K562 (cell line): Measurements from ENCODE around the gene SHISAL2A. TPM values are rescaled to one million over a fixed set of nuclear protein-coding genes. Genes with fewer than 3 reads are reported as not detected.

Source experiments
- ATAC-seq: fragments of 200-7000 bp; cut with Tn5 transposase; 3 replicates; pipeline ENCODE4 v1.9.1; 2020; ENCODE audit warnings: moderate library complexity
- BruUV-seq: library from RNA; stranded (reverse); fragments of 400-500 nt; replicated peaks from 2 replicates; lab custom pipeline; 2021; lab: Mats Ljungman, UMichigan
- CTCF ChIA-PET: fragments of 300-600 bp; formaldehyde crosslinking; extraction: SDS; loops from one replicate; lab custom pipeline; 2021; ENCODE audit warnings: low intra/inter-chr PET ratio; lab: Yijun Ruan, JAX
- POLR2A ChIA-PET: fragments of 300-600, 350-650 bp; sonication (Branson Sonifier 250); formaldehyde crosslinking; extraction: SDS; loops from one replicate; lab custom pipeline; 2021; ENCODE audit warnings: antibody characterized with exemption, inconsistent platforms; lab: Yijun Ruan, JAX
- DNase-seq, 4 experiments: peaks; one replicate each; pipeline versions ENCODE4 v3.0.0 to v3.0.0-alpha.2; 2011 to 2018; ENCODE audit warnings: low spot score in 3 of 4, mixed read lengths in 3 of 4; ENCODE audit errors: extremely low read depth in 1 of 4
- FAIRE-seq: peaks from 2 replicates; lab custom pipeline; 2011; peaks lifted over from hg19 to GRCh38; lab: Jason Lieb, UNC
- H2AFZ ChIP-seq: 2 replicates; pipeline ENCODE4 v1.6.0; 2011; ENCODE audit warnings: low read depth, low read length, control low read depth, inconsistent platforms
- H3K27ac ChIP-seq: fragments of 200-600 bp; 3 replicates; pipeline ENCODE4 v1.8.0; 2011; ENCODE audit warnings: low read depth, mild to moderate bottlenecking, control low read depth, inconsistent platforms, low read length, moderate library complexity, mixed read lengths; ENCODE audit errors: extremely low read depth
- H3K27me3 ChIP-seq, 2 experiments: fragments of 300-600 bp in 1 of 2; 2 replicates in 1 of 2; 3 replicates in 1 of 2; pipeline versions ENCODE4 v1.6.0 to v1.8.0; 2011; ENCODE audit warnings: inconsistent platforms in 2 of 2, low read length in 2 of 2, mild to moderate bottlenecking in 1 of 2, mixed read lengths in 1 of 2, moderate library complexity in 1 of 2; ENCODE audit not compliant: control insufficient read depth in 2 of 2, insufficient read depth in 2 of 2
- H3K36me3 ChIP-seq: fragments of 300-600 bp; 3 replicates; pipeline ENCODE4 v1.8.0; 2011; ENCODE audit warnings: mild to moderate bottlenecking, low read length, inconsistent platforms; ENCODE audit not compliant: control insufficient read depth, insufficient read depth
- H3K4me1 ChIP-seq, 2 experiments: fragments of 200-600 bp in 1 of 2; replicated peaks in 1 of 2; 2 replicates in 1 of 2; 3 replicates in 1 of 2; pipeline versions ENCODE4 v1.5.1 to v1.8.0; 2011; ENCODE audit warnings: inconsistent platforms in 2 of 2, low read length in 2 of 2, mild to moderate bottlenecking in 1 of 2, mixed read lengths in 1 of 2, moderate library complexity in 1 of 2; ENCODE audit not compliant: control insufficient read depth in 2 of 2, insufficient read depth in 2 of 2
- H3K4me2 ChIP-seq: 2 replicates; pipeline ENCODE4 v1.6.1; 2011; ENCODE audit warnings: low read length, control low read depth, inconsistent platforms, mixed read lengths; ENCODE audit not compliant: insufficient read depth
- H3K4me3 ChIP-seq: fragments of 200-600 bp; sonication (generic), shearing (Covaris generic); 2 replicates; pipeline ENCODE4 v1.5.1; 2016; ENCODE audit warnings: control low read depth, inconsistent platforms
- H3K79me2 ChIP-seq: fragments of 200-600 bp; 3 replicates; pipeline ENCODE4 v1.8.0; 2011; ENCODE audit warnings: low read length, inconsistent platforms; ENCODE audit not compliant: control insufficient read depth, insufficient read depth
- H3K9ac ChIP-seq, 2 experiments: 2 replicates each; pipeline versions ENCODE4 v1.6.0 to v1.6.1; 2011; ENCODE audit warnings: low read depth in 2 of 2, low read length in 2 of 2, control low read depth in 1 of 2, inconsistent platforms in 1 of 2, mild to moderate bottlenecking in 1 of 2, mixed read lengths in 1 of 2; ENCODE audit not compliant: insufficient read depth in 1 of 2
- H3K9me1 ChIP-seq: one replicate; pipeline ENCODE4 v1.6.0; 2011; ENCODE audit warnings: inconsistent platforms, mild to moderate bottlenecking, low read length, moderate library complexity; ENCODE audit not compliant: control insufficient read depth, insufficient read depth
- H3K9me3 ChIP-seq: replicated peaks from 2 replicates; pipeline ENCODE4 v1.5.1; 2011; ENCODE audit warnings: low read depth, low read length, inconsistent platforms; ENCODE audit not compliant: control insufficient read depth, insufficient read depth
- H4K20me1 ChIP-seq: replicated peaks from 2 replicates; pipeline ENCODE4 v1.6.1; 2011; ENCODE audit warnings: low read length, inconsistent platforms, mixed read lengths; ENCODE audit not compliant: control insufficient read depth, insufficient read depth
- C11orf30 ChIP-seq: fragments of 450-650 bp; IDR thresholded peaks from 2 replicates; pipeline ENCODE4 v1.6.1; 2016; ENCODE audit warnings: low read depth, mild to moderate bottlenecking
- CHD2 ChIP-seq: IDR thresholded peaks from 2 replicates; pipeline ENCODE4 v1.6.1; 2011; ENCODE audit warnings: low read depth, low read length
- ELF2 ChIP-seq: fragments of 250-450 bp; sonication (Bioruptor Pico); IDR thresholded peaks from 2 replicates; pipeline ENCODE4 v1.5.0; 2021; ENCODE audit warnings: mild to moderate bottlenecking
- FOS ChIP-seq: IDR thresholded peaks from 3 replicates; pipeline ENCODE4 v1.6.1; 2011; ENCODE audit not compliant: insufficient read length; ENCODE audit errors: extremely low read depth
- KDM4B ChIP-seq, 2 experiments: fragments of 450-650 bp in 1 of 2; sonication (generic) in 1 of 2; IDR thresholded peaks; 2 replicates each; pipeline ENCODE4 v1.6.1; 2016 to 2017; ENCODE audit warnings: borderline replicate concordance in 2 of 2, antibody characterized with exemption in 1 of 2, low read depth in 1 of 2, mild to moderate bottlenecking in 1 of 2
- MAFF ChIP-seq: IDR thresholded peaks from 2 replicates; pipeline ENCODE4 v1.6.1; 2012; ENCODE audit warnings: low read length, improper control_type of control experiment
- MAFG ChIP-seq: fragments of 450-650 bp; conservative IDR thresholded peaks from 2 replicates; pipeline ENCODE4 v1.6.1; 2016; ENCODE audit warnings: missing genetic modification characterization, missing compliant biosample characterization
- MAX ChIP-seq: sonication (generic); formaldehyde crosslinking; IDR thresholded peaks from 2 replicates; pipeline ENCODE4 v1.9.0; 2022; ENCODE audit warnings: mild to moderate bottlenecking, missing genetic modification reagents
- RBM14 ChIP-seq: fragments of 200-400 bp; formaldehyde crosslinking; IDR thresholded peaks from 2 replicates; pipeline ENCODE4 v1.6.1; 2018; ENCODE audit warnings: low read depth, mild to moderate bottlenecking, low read length, moderate library complexity, borderline replicate concordance; ENCODE audit not compliant: insufficient read depth
- SMARCA5 ChIP-seq: fragments of 450-650 bp; IDR thresholded peaks from 2 replicates; pipeline ENCODE4 v1.6.1; 2016
- SRSF3 ChIP-seq: fragments of 200-400 bp; formaldehyde crosslinking; IDR thresholded peaks from 2 replicates; pipeline ENCODE4 v1.6.1; 2016; ENCODE audit warnings: mild to moderate bottlenecking, low read length, moderate library complexity; ENCODE audit not compliant: insufficient read depth
- ZMIZ1 ChIP-seq, 2 experiments: fragments of 150-350 bp in 1 of 2; IDR thresholded peaks; 2 replicates each; pipeline ENCODE4 v1.6.1; 2012 to 2016; ENCODE audit warnings: low read depth in 2 of 2, low read length in 2 of 2, mild to moderate bottlenecking in 1 of 2, moderate library complexity in 1 of 2
- ZNF316 ChIP-seq: fragments of 450-650 bp; IDR thresholded peaks from 2 replicates; pipeline ENCODE4 v1.6.1; 2016
- WGBS: fragments of 100-300 bp; shearing (Covaris generic); methylation state at CpG from one replicate; pipeline ENCODE4 v1.1.6; 2016; ENCODE audit warnings: low coverage, mixed read lengths; ENCODE audit not compliant: insufficient coverage; ENCODE audit errors: missing lambda C conversion rate; 5-methylcytosine and 5-hydroxymethylcytosine counted together
- in situ Hi-C: fragments of 300-500 bp; cut with MboI; formaldehyde crosslinking; loops from 4 replicates; pipeline ENCODE4 v1.15.0; 2018; ENCODE audit warnings: inconsistent platforms, mixed read lengths
- intact Hi-C: fragments of 100-400 bp; cut with micrococcal nuclease; formaldehyde crosslinking; loops from 2 replicates; pipeline ENCODE4 v1.14.2; 2022
- polyA plus RNA-seq, 8 experiments: library from polyadenylated mRNA; depleted of rRNA in 4 of 8; stranded (reverse) in 5 of 8; unstranded in 3 of 8; fragments of >200 nt; fragmentation: Nextera tagmentation in 2 of 8; fragmentation: Illumina TruSeq in 1 of 8; extraction: Ambion mirVana in 2 of 8; extraction: Trizol in 1 of 8; gene quantifications; 2 replicates each; pipeline versions ENCODE4 v1.2.1 to v1.2.3, GENCODE V29; 2011 to 2014; ENCODE audit warnings: inconsistent platforms in 1 of 8, missing spikeins in 1 of 8
- total RNA-seq, 7 experiments: library from RNA; depleted of rRNA in 6 of 7; stranded (reverse); fragments of >200 nt in 6 of 7; fragmentation: Illumina TruSeq in 2 of 7; extraction: Trizol in 2 of 7; gene quantifications; 2 replicates each; pipeline versions ENCODE4 v1.2.1 to v1.2.3, GENCODE V29; 2011 to 2021; ENCODE audit warnings: low replicate concordance in 1 of 7

SHISAL2A gene
- total and polyA plus RNA-seq, 9 of the 15 experiments (the other 6 are each of a cell fraction or from before 2014, with no cell fraction given), result 0.11 TPM; not detected in 8

GRCh38 chr1:52653207-52653849, 20.4 kb downstream of the SHISAL2A start:
- WGBS, result 66% methylated on average over 5 of the region's 5 CpGs
- Histone ChIP-seq H3K9me1 (no peaks in the 10 kb centered on the region), H3K27me3 (no peaks in the 10 kb centered on the region), H3K36me3 (no peaks in the 10 kb centered on the region), H3K79me2 (no peaks in the 10 kb centered on the region), H3K9me3 (no peaks in the 10 kb centered on the region), H3K4me2 (no peak overlapping the region), H3K4me1 (no peaks in the 10 kb centered on the region), H4K20me1 (no peaks in the 10 kb centered on the region), H3K9ac (no peak overlapping the region), H3K27ac (no peak overlapping the region), H2AFZ (no peak overlapping the region), H3K4me3 (no peak overlapping the region)
- in situ Hi-C loops, result no loop called here
- ChIA-PET CTCF (no interaction called here), POLR2A (interaction anchor here (0.7 to 2.0 kb wide), 3 partner anchors 10 to 18 kb away, joined by 3 to 5 read pairs (median 3); no protein-coding TSS in a partner anchor)
- DNase-seq, result no peak
- no peak for TF ChIP-seq FOS
- no peak for TF ChIP-seq RBM14
- TF ChIP-seq SMARCA5, result 0 out of 2 replicates have a peak, but pooled peaks have one; percentile 19
- no peak for TF ChIP-seq ELF2 (CRISPR knock-in tag)
- peak; percentile 76 for TF ChIP-seq C11orf30
- TF ChIP-seq ZNF316, result peak; percentile 89
- 0 out of 2 replicates have a peak, but pooled peaks have one; percentile 45 for TF ChIP-seq MAFG (tag)
- TF ChIP-seq CHD2, result no peak
- TF ChIP-seq ZMIZ1 (IDR thresholded peaks at IDR 0.05; ENCODE audit: low read depth in 2 of 2, low read length in 2 of 2), result no peak
- TF ChIP-seq SRSF3, result no peak
- TF ChIP-seq MAX (CRISPR knock-in tag), result no peak
- no peak for TF ChIP-seq KDM4B (IDR thresholded peaks at IDR 0.05; ENCODE audit: borderline replicate concordance in 2 of 2, low read depth in 1 of 2)
- peak; percentile 10; the same call in 1 of the 2 replicates for TF ChIP-seq MAFF
- intact Hi-C loops, result no loop called here
- ATAC-seq, result no peak
- no TSS peak for BruUV-seq
- no peak for FAIRE-seq
